ENCODE results near the gene NCAPH2.

The NCAPH2 gene

GRCh38 chr22:50490531-50491308, 17.3 kb upstream of the NCAPH2 start:
- DNase-seq (ENCODE audit: low spot score in 2 of 2), result no peak
- no peaks in the 10 kb centered on the region for H3K27me3 Mint-ChIP-seq
- peaks cover 8% of the 10 kb centered on the region for H3K4me1 Mint-ChIP-seq
- peak; percentile 21 for ATAC-seq (ENCODE audit: low read depth)
- no peaks in the 10 kb centered on the region for H3K36me3 Mint-ChIP-seq
- no peaks in the 10 kb centered on the region for H3K9me3 Mint-ChIP-seq
- H3K4me3 Mint-ChIP-seq, result no peak overlapping the region
- no peak overlapping the region for H3K27ac Mint-ChIP-seq

GRCh38 chr22:50497093-50497492, 10.9 kb upstream of the NCAPH2 start:
- H3K36me3 Mint-ChIP-seq, result no peaks in the 10 kb centered on the region
- H3K9me3 Mint-ChIP-seq, result no peaks in the 10 kb centered on the region
- DNase-seq (ENCODE audit: low spot score in 2 of 2) (no peak), ATAC-seq (ENCODE audit: low read depth) (no peak)
- H3K27me3 Mint-ChIP-seq, result no peaks in the 10 kb centered on the region
- H3K4me3 Mint-ChIP-seq, result no peak overlapping the region
- H3K4me1 Mint-ChIP-seq, result peaks cover 9% of the 10 kb centered on the region
- no peak overlapping the region for H3K27ac Mint-ChIP-seq

- Mint-ChIP-seq H3K27me3 (no peaks in the 10 kb centered on the region), H3K27ac (no peak overlapping the region), H3K4me3 (no peak overlapping the region), H3K4me1 (peaks cover 9% of the 10 kb centered on the region), H3K9me3 (no peaks in the 10 kb centered on the region), H3K36me3 (no peaks in the 10 kb centered on the region)
- DNase-seq (ENCODE audit: low spot score in 2 of 2) (peak; percentile 62 to 71), ATAC-seq (ENCODE audit: low read depth) (peak; percentile 97)
Measured at GRCh38 chr22:50498322-50498890, 9.6 kb upstream of the NCAPH2 start.

- Mint-ChIP-seq H3K36me3 (no peaks in the 10 kb centered on the region), H3K4me3 (no peak overlapping the region), H3K4me1 (peaks cover 9% of the 10 kb centered on the region), H3K9me3 (no peaks in the 10 kb centered on the region), H3K27me3 (no peaks in the 10 kb centered on the region), H3K27ac (no peak overlapping the region)
- ATAC-seq (ENCODE audit: low read depth) (no peak), DNase-seq (ENCODE audit: low spot score in 2 of 2) (no peak)
Measured at GRCh38 chr22:50500452-50500851, 7.6 kb upstream of the NCAPH2 start.

- H3K4me3 Mint-ChIP-seq, result no peak overlapping the region
- H3K27me3 Mint-ChIP-seq, result no peaks in the 10 kb centered on the region
- peaks cover 11% of the 10 kb centered on the region for H3K4me1 Mint-ChIP-seq
- ATAC-seq (ENCODE audit: low read depth) (no peak), DNase-seq (ENCODE audit: low spot score in 2 of 2) (no peak)
- H3K27ac Mint-ChIP-seq, result no peak overlapping the region
- H3K36me3 Mint-ChIP-seq, result no peaks in the 10 kb centered on the region
- no peaks in the 10 kb centered on the region for H3K9me3 Mint-ChIP-seq
Measured at GRCh38 chr22:50502096-50502495, 5.9 kb upstream of the NCAPH2 start.

- ATAC-seq (ENCODE audit: low read depth) (no peak), DNase-seq (ENCODE audit: low spot score in 2 of 2) (no peak)
- Mint-ChIP-seq H3K36me3 (no peaks in the 10 kb centered on the region), H3K27me3 (no peaks in the 10 kb centered on the region), H3K27ac (no peak overlapping the region), H3K9me3 (no peaks in the 10 kb centered on the region), H3K4me3 (no peak overlapping the region), H3K4me1 (peaks cover 11% of the 10 kb centered on the region)
Measured at GRCh38 chr22:50502628-50503474, 5.2 kb upstream of the NCAPH2 start.

- Mint-ChIP-seq H3K9me3 (no peaks in the 10 kb centered on the region), H3K4me3 (no peak overlapping the region), H3K27me3 (no peaks in the 10 kb centered on the region), H3K4me1 (peaks cover 10% of the 10 kb centered on the region), H3K36me3 (no peaks in the 10 kb centered on the region), H3K27ac (no peak overlapping the region)
- DNase-seq (ENCODE audit: low spot score in 2 of 2), result no peak
- ATAC-seq (ENCODE audit: low read depth), result no peak
Measured at GRCh38 chr22:50503475-50504145, 4.4 kb upstream of the NCAPH2 start.

GRCh38 chr22:50504369-50505211, 3.4 kb upstream of the NCAPH2 start:
- no peak for DNase-seq (ENCODE audit: low spot score in 2 of 2)
- no peak overlapping the region for H3K4me3 Mint-ChIP-seq
- H3K4me1 Mint-ChIP-seq, result peaks cover 18% of the 10 kb centered on the region
- H3K27me3 Mint-ChIP-seq, result no peaks in the 10 kb centered on the region
- no peaks in the 10 kb centered on the region for H3K9me3 Mint-ChIP-seq
- no peaks in the 10 kb centered on the region for H3K36me3 Mint-ChIP-seq
- ATAC-seq (ENCODE audit: low read depth), result no peak
- H3K27ac Mint-ChIP-seq, result no peak overlapping the region

- no peak overlapping the region for H3K4me3 Mint-ChIP-seq
- no peaks in the 10 kb centered on the region for H3K36me3 Mint-ChIP-seq
- H3K4me1 Mint-ChIP-seq, result peaks cover 18% of the 10 kb centered on the region
- H3K27ac Mint-ChIP-seq, result no peak overlapping the region
- no peaks in the 10 kb centered on the region for H3K9me3 Mint-ChIP-seq
- H3K27me3 Mint-ChIP-seq, result no peaks in the 10 kb centered on the region
- no peak for DNase-seq (ENCODE audit: low spot score in 2 of 2)
- ATAC-seq (ENCODE audit: low read depth), result no peak
Measured at GRCh38 chr22:50505276-50505775, 2.7 kb upstream of the NCAPH2 start.

- no peaks in the 10 kb centered on the region for H3K27me3 Mint-ChIP-seq
- no peak for DNase-seq (ENCODE audit: low spot score in 2 of 2)
- no peak for ATAC-seq (ENCODE audit: low read depth)
- H3K4me1 Mint-ChIP-seq, result peaks cover 18% of the 10 kb centered on the region
- H3K27ac Mint-ChIP-seq, result no peak overlapping the region
- no peaks in the 10 kb centered on the region for H3K9me3 Mint-ChIP-seq
- peak overlapping the region; percentile 98 for H3K4me3 Mint-ChIP-seq
- H3K36me3 Mint-ChIP-seq, result no peaks in the 10 kb centered on the region
Measured at GRCh38 chr22:50505776-50506610, 2.0 kb upstream of the NCAPH2 start.

- no peak for ATAC-seq (ENCODE audit: low read depth)
- H3K27me3 Mint-ChIP-seq, result no peaks in the 10 kb centered on the region
- H3K4me1 Mint-ChIP-seq, result peaks cover 18% of the 10 kb centered on the region
- H3K36me3 Mint-ChIP-seq, result no peaks in the 10 kb centered on the region
- peak overlapping the region; percentile 87 for H3K27ac Mint-ChIP-seq
- peak overlapping the region; percentile 98 for H3K4me3 Mint-ChIP-seq
- DNase-seq (ENCODE audit: low spot score in 2 of 2), result no peak
- no peaks in the 10 kb centered on the region for H3K9me3 Mint-ChIP-seq
Measured at GRCh38 chr22:50506611-50507420, 1.2 kb upstream of the NCAPH2 start.
